ENCODE measurements around the gene ZNRF1. TPM values are rescaled to one million over a fixed set of nuclear protein-coding genes. Genes with fewer than 3 reads are reported as not detected.

The ZNRF1 gene
- total RNA-seq, 1 donor from 2014 or later: 46.8 TPM

- intact Hi-C loops (cut with micrococcal nuclease): no loop called here
- Mint-ChIP-seq H3K27ac (peak overlapping the region; percentile 72), H3K36me3 (ENCODE audit: low read depth) (peaks cover 63% of the 10 kb centered on the region), H3K4me3 (no peak overlapping the region), H3K9me3 (peaks cover 15% of the 10 kb centered on the region), H3K4me1 (peaks cover 14% of the 10 kb centered on the region), H3K27me3 (no peaks in the 10 kb centered on the region)
- DNase-seq: no peak
Observed at GRCh38 chr16:75152635-75153034, 153.8 kb downstream of the ZNRF1 start.

GRCh38 chr16:75160386-75160785 is 161.6 kb downstream of the ZNRF1 start:
- intact Hi-C loops (cut with micrococcal nuclease): no loop called here

More at GRCh38 chr16:75160386-75160785, 161.6 kb downstream of the ZNRF1 start:
- Mint-ChIP-seq H3K27me3 (no peaks in the 10 kb centered on the region), H3K9me3 (peaks cover 16% of the 10 kb centered on the region), H3K27ac (no peak overlapping the region), H3K36me3 (ENCODE audit: low read depth) (peaks cover 70% of the 10 kb centered on the region), H3K4me1 (no peaks in the 10 kb centered on the region), H3K4me3 (no peak overlapping the region)
- DNase-seq: no peak

Other genes starting within 250 kb of the ZNRF1 start
- gene FA2H, start 224.2 kb upstream of the ZNRF1 start, total RNA-seq: not detected in 2 replicates
- gene WDR59, start 13.9 kb upstream of the ZNRF1 start, total RNA-seq: 80.6 and 91.5 TPM in 2 replicates
- gene LDHD, start 117.8 kb downstream of the ZNRF1 start, total RNA-seq: 0.09 and 0.24 TPM in 2 replicates
- 14.3 and 16.5 TPM in 2 replicates for gene ZFP1, start 149.5 kb downstream of the ZNRF1 start, total RNA-seq
- not detected in 2 replicates for gene CTRB2, start 208.1 kb downstream of the ZNRF1 start, total RNA-seq
- not detected in 2 replicates for gene CTRB1, start 220.0 kb downstream of the ZNRF1 start, total RNA-seq

Measured in activated CD4-positive, alpha-beta T cell treated with anti-CD3 and anti-CD28 coated beads, Interleukin-2, amount 10 ng/mL, durations not matched to agents 24 days and 14 days (primary cell).